ENCODE measurements around the gene CEP68.

DNA sequence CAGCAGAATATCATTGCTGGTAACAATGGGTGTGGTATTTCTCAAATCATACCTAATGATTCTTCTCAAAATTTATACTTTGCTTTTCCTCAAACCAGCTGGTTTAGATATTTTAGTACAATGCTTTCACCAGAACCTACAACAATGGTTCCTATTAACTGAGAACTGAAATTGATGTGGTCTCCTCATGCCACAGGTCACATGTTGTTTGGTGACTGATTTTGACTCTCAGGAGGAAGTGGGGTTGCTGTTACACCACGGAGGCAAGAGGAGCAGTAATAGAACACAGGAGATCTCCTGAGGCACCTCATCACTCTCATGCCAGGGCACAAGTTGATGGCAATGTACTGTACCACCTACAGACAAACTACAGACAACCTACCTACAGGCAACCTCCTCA is 3.0 kb upstream of the CEP68 start:
- TF ChIP-seq YY1 (IDR thresholded peaks at IDR 0.05; ENCODE audit: insufficient read depth, insufficient read length) = no peak
- TF ChIP-seq SUZ12 (IDR thresholded peaks at IDR 0.05; ENCODE audit: extremely low read depth, insufficient read depth, insufficient read length) = no peak
- TF ChIP-seq ZNF274 (IDR thresholded peaks at IDR 0.05; ENCODE audit: low read depth, low read length) = no peak

All from NT2/D1 (cell line).